B cell (primary cell): Measurements from ENCODE around the gene KCNMB2. TPM values are rescaled to one million over a fixed set of nuclear protein-coding genes. Genes with fewer than 3 reads are reported as not detected.

ENCODE experiments used
- ATAC-seq: fragments of 200-7000 bp; cut with Tn5 transposase; one replicate; pipeline ENCODE4 v1.10.0; 2021; ENCODE audit warnings: low read depth, mild to moderate bottlenecking, moderate number of reproducible peaks, moderate library complexity
- CTCF ChIA-PET: fragments of 350-600 bp; sonication (Branson Sonifier 250); formaldehyde crosslinking; loops from one replicate; lab custom pipeline; 2021; ENCODE audit warnings: antibody characterized with exemption, inconsistent platforms; lab: Charles Lee
- POLR2A ChIA-PET: fragments of 350-600 bp; sonication (Branson Sonifier 250); formaldehyde crosslinking; loops from one replicate; lab custom pipeline; 2021; ENCODE audit warnings: antibody characterized with exemption; lab: Charles Lee
- DNase-seq: peaks from one replicate; pipeline ENCODE4 v3.0.0; 2013
- H2AFZ ChIP-seq: 2 replicates; pipeline ENCODE4 v1.6.1; 2012; ENCODE audit warnings: mild to moderate bottlenecking, low read depth, low read length; ENCODE audit not compliant: insufficient read depth, poor library complexity, severe bottlenecking
- H3K27ac ChIP-seq, 2 donors: 1 replicate in 1 of 2; 2 replicates in 1 of 2; pipeline ENCODE4 v1.5.1; 2012 to 2013; ENCODE audit warnings: low read length in 2 of 2, mild to moderate bottlenecking in 2 of 2, moderate library complexity in 1 of 2
- H3K27me3 ChIP-seq, 4 experiments: fragments of 200-600 bp in 1 of 4; sonication (generic) in 1 of 4; replicated peaks in 1 of 4; 1 replicate in 2 of 4; 2 replicates in 2 of 4; pipeline versions ENCODE4 v1.6.1 to v1.7.0; 2013 to 2016; ENCODE audit warnings: low read length in 3 of 4, mild to moderate bottlenecking in 2 of 4, mixed read lengths in 1 of 4, moderate library complexity in 1 of 4; ENCODE audit not compliant: insufficient read depth in 4 of 4, control insufficient read depth in 3 of 4; ENCODE audit errors: control extremely low read depth in 1 of 4
- H3K36me3 ChIP-seq, 2 experiments: replicated peaks in 1 of 2; 1 replicate in 1 of 2; 2 replicates in 1 of 2; pipeline versions ENCODE4 v1.6.1 to v1.7.1; 2013; ENCODE audit warnings: low read length in 1 of 2; ENCODE audit not compliant: insufficient read depth in 2 of 2, control insufficient read depth in 1 of 2; ENCODE audit errors: control extremely low read depth in 1 of 2, extremely low read depth in 1 of 2
- H3K4me1 ChIP-seq, 2 donors: fragments of 200-600 bp in 1 of 2; sonication (generic) in 1 of 2; 1 replicate in 1 of 2; 2 replicates in 1 of 2; pipeline versions ENCODE4 v1.5.1 to v1.6.1; 2013 to 2017; ENCODE audit warnings: low read length in 2 of 2; ENCODE audit not compliant: control insufficient read depth in 2 of 2, insufficient read depth in 2 of 2
- H3K4me2 ChIP-seq: replicated peaks from 2 replicates; pipeline ENCODE3; 2012; ENCODE audit warnings: mild to moderate bottlenecking, low read depth, low read length; ENCODE audit not compliant: poor library complexity, severe bottlenecking
- H3K4me3 ChIP-seq, 5 experiments: fragments of 200-600 bp in 1 of 5; sonication (generic) in 1 of 5; 1 replicate in 3 of 5; 2 replicates in 2 of 5; pipeline versions ENCODE4 v1.5.1 to v1.7.0; 2011 to 2016; ENCODE audit warnings: low read length in 4 of 5, mild to moderate bottlenecking in 4 of 5, low read depth in 2 of 5, control low read depth in 1 of 5, moderate library complexity in 1 of 5; ENCODE audit not compliant: insufficient read depth in 1 of 5; ENCODE audit errors: control extremely low read depth in 1 of 5, extremely low read depth in 1 of 5
- H3K79me2 ChIP-seq: fragments of 200-600 bp; sonication (generic); one replicate; pipeline ENCODE4 v1.6.0; 2016; ENCODE audit warnings: low read length; ENCODE audit not compliant: control insufficient read depth, insufficient read depth
- H3K9ac ChIP-seq: fragments of 200-600 bp; sonication (generic); 2 replicates; pipeline ENCODE4 v1.6.1; 2017; ENCODE audit warnings: mild to moderate bottlenecking, low read length, moderate library complexity
- H3K9me3 ChIP-seq, 3 donors: one replicate each; pipeline versions ENCODE4 v1.6.1 to v1.7.1; 2013; ENCODE audit warnings: low read length in 2 of 3; ENCODE audit not compliant: control insufficient read depth in 2 of 3, insufficient read depth in 1 of 3; ENCODE audit errors: control extremely low read depth in 1 of 3
- H4K20me1 ChIP-seq: 2 replicates; pipeline ENCODE4 v1.6.0; 2012; ENCODE audit warnings: mild to moderate bottlenecking, low read length; ENCODE audit not compliant: insufficient read depth, control insufficient read depth, poor library complexity, severe bottlenecking
- H3K27ac Mint-ChIP-seq: one replicate; pipeline ENCODE4 v1.8.0; 2021; ENCODE audit warnings: mixed read lengths
- H3K27me3 Mint-ChIP-seq: one replicate; pipeline ENCODE4 v1.8.0; 2021; ENCODE audit warnings: mixed read lengths
- H3K4me1 Mint-ChIP-seq: one replicate; pipeline ENCODE4 v1.8.0; 2021; ENCODE audit warnings: mixed read lengths
- H3K4me3 Mint-ChIP-seq: one replicate; pipeline ENCODE4 v1.8.0; 2021; ENCODE audit warnings: mixed read lengths
- H3K9me3 Mint-ChIP-seq: one replicate; pipeline ENCODE4 v1.8.0; 2022; ENCODE audit warnings: mixed read lengths; ENCODE audit not compliant: insufficient read depth
- EZH2 ChIP-seq: IDR thresholded peaks from 2 replicates; pipeline ENCODE4 v1.6.1; 2012; ENCODE audit warnings: borderline replicate concordance, low read depth, mild to moderate bottlenecking, moderate library complexity, low read length; ENCODE audit not compliant: insufficient read depth, poor library complexity, severe bottlenecking
- whole genome bisulfite sequencing: methylation state at CpG from one replicate; pipeline ENCODE4 v1.1.5; 2013; ENCODE audit warnings: missing lambda C conversion rate; ENCODE audit not compliant: insufficient coverage; 5-methylcytosine and 5-hydroxymethylcytosine counted together
- intact Hi-C: fragments of 100-400 bp; cut with micrococcal nuclease; formaldehyde crosslinking; loops from one replicate; pipeline ENCODE4 v1.10.0; 2022
- polyA plus RNA-seq: library from polyadenylated mRNA; depleted of rRNA; stranded (reverse); fragments of >200 nt; gene quantifications from 2 replicates; pipeline ENCODE4 v1.2.3, GENCODE V29; 2012
- total RNA-seq, 2 donors: library from RNA; stranded (reverse); fragments of 120-200 nt in 1 of 2; gene quantifications; 1 replicate in 1 of 2; 2 replicates in 1 of 2; pipeline versions ENCODE4 v1.2.3 to v1.2.4, GENCODE V29; 2013 to 2022
- TF ChIP-seq, protein P1 (sequence below): fragments of 200-600 bp; IDR thresholded peaks from one replicate; pipeline ENCODE4 v1.8.0; 2022; ENCODE audit warnings: antibody characterized with exemption, mild to moderate bottlenecking

KCNMB2 gene
- total and polyA plus RNA-seq, 2 donors (not counting 1 experiment from before 2014, with no cell fraction given) = not detected

DNA sequence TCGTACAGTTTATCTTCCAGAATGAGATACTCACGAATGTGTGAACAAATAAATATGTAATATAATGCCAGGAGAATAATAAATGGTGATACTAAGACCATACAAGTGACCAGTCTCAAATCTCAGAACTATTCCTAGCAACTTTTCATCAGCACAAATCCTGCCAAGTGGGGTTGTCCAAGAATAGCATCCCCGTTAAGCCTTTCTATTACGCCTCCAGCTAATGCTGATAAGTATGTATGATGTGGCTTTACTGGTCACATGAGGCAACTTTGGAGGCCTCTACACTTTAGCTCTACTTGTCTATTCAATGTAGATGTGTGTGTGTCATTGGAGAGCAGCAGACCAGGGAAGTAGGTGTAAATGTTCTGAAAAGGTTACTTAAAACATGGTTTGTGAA is 129.5 kb downstream of the KCNMB2 start:
- no peak overlapping the region for H3K27ac Mint-ChIP-seq
- Histone ChIP-seq H3K27me3 (no peaks in the 10 kb centered on the region), H3K79me2 (no peaks in the 10 kb centered on the region), H3K27ac (no peak overlapping the region), H3K4me3 (no peak overlapping the region), H3K4me2 (no peak overlapping the region), H2AFZ (no peak overlapping the region), H3K9ac (no peak overlapping the region), H3K9me3 (no peaks in the 10 kb centered on the region), H4K20me1 (no peaks in the 10 kb centered on the region), H3K36me3 (no peaks in the 10 kb centered on the region), H3K4me1 (no peaks in the 10 kb centered on the region)
- DNase-seq = no peak
- POLR2A ChIA-PET = no interaction called here
- TF ChIP-seq, protein P1, sequence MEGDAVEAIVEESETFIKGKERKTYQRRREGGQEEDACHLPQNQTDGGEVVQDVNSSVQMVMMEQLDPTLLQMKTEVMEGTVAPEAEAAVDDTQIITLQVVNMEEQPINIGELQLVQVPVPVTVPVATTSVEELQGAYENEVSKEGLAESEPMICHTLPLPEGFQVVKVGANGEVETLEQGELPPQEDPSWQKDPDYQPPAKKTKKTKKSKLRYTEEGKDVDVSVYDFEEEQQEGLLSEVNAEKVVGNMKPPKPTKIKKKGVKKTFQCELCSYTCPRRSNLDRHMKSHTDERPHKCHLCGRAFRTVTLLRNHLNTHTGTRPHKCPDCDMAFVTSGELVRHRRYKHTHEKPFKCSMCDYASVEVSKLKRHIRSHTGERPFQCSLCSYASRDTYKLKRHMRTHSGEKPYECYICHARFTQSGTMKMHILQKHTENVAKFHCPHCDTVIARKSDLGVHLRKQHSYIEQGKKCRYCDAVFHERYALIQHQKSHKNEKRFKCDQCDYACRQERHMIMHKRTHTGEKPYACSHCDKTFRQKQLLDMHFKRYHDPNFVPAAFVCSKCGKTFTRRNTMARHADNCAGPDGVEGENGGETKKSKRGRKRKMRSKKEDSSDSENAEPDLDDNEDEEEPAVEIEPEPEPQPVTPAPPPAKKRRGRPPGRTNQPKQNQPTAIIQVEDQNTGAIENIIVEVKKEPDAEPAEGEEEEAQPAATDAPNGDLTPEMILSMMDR = no peak
- no peak for TF ChIP-seq EZH2
- no CpG with 5 or more reads among the region's 4 CpGs for WGBS
- H3K4me1 Mint-ChIP-seq = peaks cover 3% of the 10 kb centered on the region
- CTCF ChIA-PET = no interaction called here
- no peak overlapping the region for H3K4me3 Mint-ChIP-seq
- no peaks in the 10 kb centered on the region for H3K9me3 Mint-ChIP-seq
- H3K27me3 Mint-ChIP-seq = peaks cover 3% of the 10 kb centered on the region
- no peak for ATAC-seq
- intact Hi-C loops = no loop called here

DNA sequence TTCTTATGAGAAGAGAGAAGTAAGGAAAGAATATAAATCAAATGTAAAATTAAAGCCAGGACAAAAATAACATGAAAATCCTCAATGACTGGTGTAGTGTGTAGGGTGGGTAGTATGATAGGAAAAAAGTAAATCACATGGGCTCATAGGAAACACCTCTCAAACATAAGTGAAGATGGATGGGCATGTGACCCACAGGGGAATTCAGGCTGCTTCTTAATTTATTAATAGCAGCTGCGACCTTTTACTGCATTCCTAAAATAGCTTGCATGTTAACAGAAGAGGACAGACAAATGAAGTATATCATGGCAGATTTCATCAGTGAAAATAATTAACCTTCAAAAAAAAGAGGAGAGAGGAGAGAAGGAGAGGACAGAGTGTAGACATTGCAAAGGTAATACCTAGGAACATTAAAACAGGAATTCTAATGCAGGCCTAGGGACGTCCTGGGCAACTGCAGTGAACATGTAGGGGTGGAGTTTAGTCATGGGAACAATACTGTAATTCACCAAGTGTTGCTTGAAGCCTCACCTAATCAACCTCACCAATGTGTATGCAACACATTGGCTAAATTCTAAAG is 132.9 kb downstream of the KCNMB2 start:
- H3K4me3 Mint-ChIP-seq = no peak overlapping the region
- Histone ChIP-seq H3K4me1 (no peaks in the 10 kb centered on the region), H2AFZ (no peak overlapping the region), H3K9ac (no peak overlapping the region), H4K20me1 (no peaks in the 10 kb centered on the region), H3K36me3 (no peaks in the 10 kb centered on the region), H3K4me2 (no peak overlapping the region), H3K9me3 (no peaks in the 10 kb centered on the region), H3K27ac (no peak overlapping the region), H3K79me2 (no peaks in the 10 kb centered on the region), H3K4me3 (no peak overlapping the region), H3K27me3 (no peaks in the 10 kb centered on the region)
- no peak overlapping the region for H3K27ac Mint-ChIP-seq
- peaks cover 3% of the 10 kb centered on the region for H3K27me3 Mint-ChIP-seq
- TF ChIP-seq, protein P1 = no peak
- TF ChIP-seq EZH2 = no peak
- DNase-seq (no peak), ATAC-seq (no peak)
- WGBS = no CpG with 5 or more reads among the region's 2 CpGs
- CTCF ChIA-PET = no interaction called here
- H3K9me3 Mint-ChIP-seq = no peaks in the 10 kb centered on the region
- POLR2A ChIA-PET = no interaction called here
- peaks cover 3% of the 10 kb centered on the region for H3K4me1 Mint-ChIP-seq
- intact Hi-C loops = no loop called here
